Articular chondrocyte of knee joint (primary cell): ENCODE measurements around the gene EPS8L2. TPM values are rescaled to one million over a fixed set of nuclear protein-coding genes. Genes with fewer than 3 reads are reported as not detected.

ENCODE experiments used
- total RNA-seq: library from RNA; depleted of rRNA; stranded (reverse); fragments of >200 nt; gene quantifications from 2 replicates; pipeline ENCODE4 v1.2.3, GENCODE V29; 2012

EPS8L2 gene
- 26.9 and 28.9 TPM in 2 replicates for total RNA-seq

DNA sequence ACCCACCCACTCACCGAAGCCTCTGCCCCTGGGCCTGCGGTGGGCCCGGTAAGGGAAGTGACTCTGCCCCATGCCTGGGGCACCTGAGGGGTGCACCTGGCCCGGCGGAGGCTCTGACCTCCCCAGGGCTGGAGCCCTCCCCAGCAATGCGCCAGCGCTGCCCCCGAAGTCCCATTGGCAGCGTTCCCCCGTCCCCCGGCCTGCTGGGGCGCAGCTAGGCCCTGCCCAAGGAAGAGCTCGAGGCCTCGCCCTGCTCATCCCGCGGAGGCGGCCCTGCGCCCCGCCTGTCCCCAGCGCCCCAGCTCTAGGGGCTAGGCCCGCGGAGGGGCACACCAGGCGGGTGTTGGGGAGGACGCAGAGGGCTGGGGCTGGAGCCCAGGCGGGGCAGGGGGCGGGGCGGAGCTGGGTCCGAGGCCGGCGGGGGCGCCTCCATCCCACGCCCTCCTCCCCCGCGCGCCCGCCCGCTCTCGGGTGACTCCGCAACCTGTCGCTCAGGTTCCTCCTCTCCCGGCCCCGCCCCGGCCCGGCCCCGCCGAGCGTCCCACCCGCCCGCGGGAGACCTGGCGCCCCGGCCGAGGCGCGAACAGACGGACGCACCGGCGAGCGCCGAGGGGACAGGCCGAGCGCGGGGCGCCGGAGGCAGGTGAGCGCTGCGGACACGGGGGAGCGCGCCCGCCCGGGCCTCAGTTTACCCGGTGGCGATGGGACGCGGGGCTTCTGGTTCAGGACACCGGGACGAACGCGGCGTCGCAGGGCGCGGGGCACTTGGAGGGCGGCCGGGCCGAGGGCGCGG, at the start of gene EPS8L2:
EPS8L2 (plus strand) TSS at position 586 of the 793 bp plus-strand sequence. CDS start 3,177 bp downstream, outside the sequence.

DNA sequence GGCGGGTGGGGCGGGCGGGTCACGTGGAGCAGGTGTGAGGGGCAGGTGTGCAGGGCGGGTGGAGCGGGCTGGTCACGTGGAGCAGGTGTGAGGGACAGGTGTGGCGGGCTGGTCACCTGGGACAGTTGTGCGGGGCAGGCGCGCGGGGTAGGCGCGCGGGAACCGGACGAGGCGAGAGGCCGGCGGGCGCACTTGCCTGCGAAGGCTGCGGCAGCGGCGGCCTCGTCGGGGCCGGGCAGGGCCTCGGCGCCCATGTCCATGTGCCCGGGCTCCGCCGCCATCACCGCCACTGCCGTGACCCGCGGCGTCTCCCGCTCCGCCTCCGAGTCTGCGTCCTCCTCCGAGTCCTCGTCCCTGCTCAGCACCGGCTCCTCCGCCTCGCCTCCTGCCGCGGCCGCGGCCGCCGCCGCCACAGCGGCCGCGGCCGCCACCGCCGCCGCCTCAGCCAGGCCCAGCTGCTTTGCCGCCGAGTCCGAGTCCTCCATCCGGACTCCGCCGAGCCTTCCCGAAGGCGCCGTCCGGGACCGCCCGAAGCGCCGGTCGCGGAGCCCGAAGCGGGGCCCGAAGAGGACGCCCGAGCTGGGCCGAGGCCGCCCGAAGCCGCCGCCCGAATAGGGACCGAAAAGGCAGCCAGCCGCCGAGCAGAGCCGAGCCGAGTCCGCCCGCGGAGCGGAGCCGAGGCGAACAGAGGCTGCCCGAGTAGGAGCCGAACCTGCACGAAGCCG, 11.3 kb upstream of the EPS8L2 start, which contains the start of gene DEAF1:
DEAF1 (minus strand) TSS at position 660 of the 725 bp plus-strand sequence; CDS start at position 485, 175 bp downstream.

DNA sequence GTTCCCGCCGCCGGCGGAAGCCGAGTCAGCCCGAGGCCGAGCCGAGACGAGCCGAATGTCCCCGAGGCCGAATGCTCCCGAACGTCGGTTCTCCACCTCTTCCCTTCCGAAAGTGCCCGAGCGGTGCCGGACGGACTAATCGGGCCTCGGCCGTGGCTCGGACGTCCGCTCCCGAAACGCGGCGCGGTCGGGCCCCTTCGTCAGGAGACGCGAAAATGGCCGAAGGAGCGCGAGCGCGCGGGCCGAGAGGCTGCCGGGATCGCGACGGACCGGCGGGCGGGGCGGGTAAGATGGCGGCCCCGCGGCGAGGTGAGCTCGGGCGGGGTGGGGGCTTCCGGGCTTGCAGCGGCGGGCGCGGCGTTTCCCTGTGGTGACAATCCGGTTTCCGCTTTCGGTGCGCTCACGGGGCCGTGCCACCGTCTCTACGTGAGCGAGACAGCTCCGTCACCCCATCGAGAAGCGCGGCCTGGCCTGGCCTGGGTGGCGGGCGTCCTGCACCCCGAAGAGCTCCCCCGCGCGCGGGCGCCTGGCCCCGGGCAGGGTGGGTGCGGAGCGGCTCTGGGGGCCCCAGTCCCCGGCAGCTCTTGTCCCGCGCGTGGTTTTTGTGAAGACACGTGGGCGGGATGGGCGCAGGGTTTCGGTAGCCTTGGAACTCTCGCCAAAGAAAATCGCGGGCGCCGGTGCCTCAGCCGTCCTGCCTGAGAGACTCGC, 10.3 kb upstream of the EPS8L2 start, which contains the start of gene TMEM80:
TMEM80 (plus strand) TSS at position 279 of the 711 bp plus-strand sequence; CDS start at position 291, 12 bp downstream.

DNA sequence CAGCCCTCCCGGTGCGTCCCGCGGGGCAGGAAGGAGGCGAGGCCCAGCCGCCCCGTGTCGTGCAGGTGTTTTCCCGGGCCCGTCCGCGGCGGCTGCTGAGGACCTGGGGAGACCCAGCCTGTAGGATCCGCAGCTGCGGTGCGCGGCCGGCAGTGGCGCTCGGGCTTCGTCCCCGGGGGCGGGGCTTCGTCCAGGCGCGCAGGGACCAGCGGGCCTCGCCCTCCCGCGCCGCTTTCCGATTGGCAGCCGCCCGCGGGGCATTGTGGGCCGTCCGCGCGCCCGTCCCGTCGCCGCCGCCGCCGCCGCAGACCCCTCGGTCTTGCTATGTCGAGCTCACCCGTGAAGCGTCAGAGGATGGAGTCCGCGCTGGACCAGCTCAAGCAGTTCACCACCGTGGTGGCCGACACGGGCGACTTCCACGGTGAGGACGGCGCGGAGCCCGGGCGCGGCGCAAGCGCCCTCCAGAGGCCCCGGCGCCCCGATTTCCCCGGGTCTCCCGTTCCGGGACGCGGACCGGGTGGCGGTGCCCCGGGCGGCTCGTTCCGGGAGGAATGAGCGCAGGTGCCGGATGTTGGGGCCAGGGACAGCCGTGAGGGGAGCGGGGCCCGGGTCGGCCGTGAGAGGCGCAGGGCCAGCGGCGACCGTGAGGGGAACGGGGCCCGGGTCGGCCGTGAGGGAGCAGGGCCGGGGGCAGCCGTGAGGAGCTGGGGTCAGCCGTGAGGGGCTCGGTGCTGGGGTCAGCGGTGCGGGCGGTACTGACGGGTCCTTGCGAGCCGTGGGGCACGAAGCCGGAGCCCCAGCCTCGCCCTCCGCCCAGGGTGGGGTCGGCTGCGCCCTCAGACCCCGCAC, 41.4 kb downstream of the EPS8L2 start, which contains the start of gene TALDO1:
TALDO1 (plus strand) TSS at position 307 of the 849 bp plus-strand sequence; CDS start at position 325, 18 bp downstream.

Other genes starting within 250 kb of the EPS8L2 start
- 292 and 316 TPM in 2 replicates for gene RNH1, start 199.0 kb upstream of the EPS8L2 start, total RNA-seq
- 27.3 and 34.6 TPM in 2 replicates for gene HRAS, start 170.7 kb upstream of the EPS8L2 start, total RNA-seq
- 0.54 and 0.91 TPM in 2 replicates for gene LRRC56, start 168.7 kb upstream of the EPS8L2 start, total RNA-seq
- 0.26 and 0.32 TPM in 2 replicates for gene LMNTD2, start 145.5 kb upstream of the EPS8L2 start, total RNA-seq
- gene RASSF7, start 145.3 kb upstream of the EPS8L2 start, total RNA-seq: 2.2 and 7.2 TPM in 2 replicates
- gene PHRF1, start 129.8 kb upstream of the EPS8L2 start, total RNA-seq: 20.2 and 20.4 TPM in 2 replicates
- gene IRF7, start 90.3 kb upstream of the EPS8L2 start, total RNA-seq: 9.0 and 9.1 TPM in 2 replicates
- gene CDHR5, start 81.3 kb upstream of the EPS8L2 start, total RNA-seq: not detected in 2 replicates
- gene SCT, start 79.0 kb upstream of the EPS8L2 start, total RNA-seq: not detected in 2 replicates
- gene DRD4, start 69.0 kb upstream of the EPS8L2 start, total RNA-seq: not detected in 2 replicates
- gene DEAF1, start 11.0 kb upstream of the EPS8L2 start, total RNA-seq: 24.9 and 29.7 TPM in 2 replicates
- gene TMEM80, start 10.4 kb upstream of the EPS8L2 start, total RNA-seq: 11.1 and 15.0 TPM in 2 replicates
- 223 and 244 TPM in 2 replicates for gene TALDO1, start 41.2 kb downstream of the EPS8L2 start, total RNA-seq
- gene GATD1, start 71.3 kb downstream of the EPS8L2 start, total RNA-seq: 21.0 and 26.9 TPM in 2 replicates
- 0.26 and 0.32 TPM in 2 replicates for gene CEND1, start 83.9 kb downstream of the EPS8L2 start, total RNA-seq
- 8.8 and 11.1 TPM in 2 replicates for gene SLC25A22, start 92.0 kb downstream of the EPS8L2 start, total RNA-seq
- 4.0 and 4.4 TPM in 2 replicates for gene PIDD1, start 99.0 kb downstream of the EPS8L2 start, total RNA-seq
- 175 and 207 TPM in 2 replicates for gene RPLP2, start 103.7 kb downstream of the EPS8L2 start, total RNA-seq
- 30.6 and 44.2 TPM in 2 replicates for gene PNPLA2, start 112.7 kb downstream of the EPS8L2 start, total RNA-seq
- 1.6 and 2.6 TPM in 2 replicates for gene CRACR2B, start 121.7 kb downstream of the EPS8L2 start, total RNA-seq
- gene CD151, start 126.7 kb downstream of the EPS8L2 start, total RNA-seq: 463 and 552 TPM in 2 replicates
- gene POLR2L, start 136.3 kb downstream of the EPS8L2 start, total RNA-seq: 76.4 and 102 TPM in 2 replicates
- 192 and 199 TPM in 2 replicates for gene TSPAN4, start 136.6 kb downstream of the EPS8L2 start, total RNA-seq
- gene CHID1, start 204.6 kb downstream of the EPS8L2 start, total RNA-seq: 38.0 and 48.3 TPM in 2 replicates
- gene AP2A2, start 219.6 kb downstream of the EPS8L2 start, total RNA-seq: 36.5 and 39.1 TPM in 2 replicates